Progenitor cell of endocrine pancreas (in vitro differentiated cells): Measurements from ENCODE around the gene NCS1. TPM values are rescaled to one million over a fixed set of nuclear protein-coding genes. Genes with fewer than 3 reads are reported as not detected.

Source experiments
- DNase-seq: peaks from one replicate; pipeline ENCODE4 v3.0.0; 2021; ENCODE audit warnings: low spot score; ENCODE audit not compliant: unreplicated experiment
- H3K27ac Mint-ChIP-seq: 2 replicates; pipeline ENCODE4 v1.8.0; 2021; ENCODE audit warnings: mild to moderate bottlenecking, moderate library complexity, mixed read lengths
- H3K27me3 Mint-ChIP-seq: 2 replicates; pipeline ENCODE4 v1.8.0; 2021; ENCODE audit warnings: mixed read lengths
- H3K36me3 Mint-ChIP-seq: 2 replicates; pipeline ENCODE4 v1.8.0; 2022; ENCODE audit warnings: mixed read lengths; ENCODE audit not compliant: insufficient read depth
- H3K4me1 Mint-ChIP-seq: 2 replicates; pipeline ENCODE4 v1.8.0; 2021; ENCODE audit warnings: low read depth, mixed read lengths
- H3K4me3 Mint-ChIP-seq: 2 replicates; pipeline ENCODE4 v1.8.0; 2021; ENCODE audit warnings: low read depth, mild to moderate bottlenecking, moderate library complexity, mixed read lengths
- H3K9me3 Mint-ChIP-seq: 2 replicates; pipeline ENCODE4 v1.8.0; 2021; ENCODE audit warnings: low read depth, mixed read lengths
- CTCF ChIP-seq: fragments of 200-600 bp; sonication (generic); IDR thresholded peaks from one replicate; pipeline ENCODE4 v1.5.0; 2021; ENCODE audit warnings: antibody characterized with exemption, mild to moderate bottlenecking; ENCODE audit not compliant: unreplicated experiment
- total RNA-seq: library from RNA; stranded (reverse); gene quantifications from 2 replicates; pipeline ENCODE4 v1.2.1, GENCODE V29; 2021

The NCS1 gene
- total RNA-seq, 1 donor from 2014 or later = 29.0 TPM

GRCh38 chr9:130201974-130202373 lies 29.8 kb downstream of the NCS1 start:
- peaks cover 8% of the 10 kb centered on the region for H3K4me1 Mint-ChIP-seq
- no peaks in the 10 kb centered on the region for H3K36me3 Mint-ChIP-seq
- no peaks in the 10 kb centered on the region for H3K9me3 Mint-ChIP-seq
- H3K27me3 Mint-ChIP-seq = no peaks in the 10 kb centered on the region
- H3K27ac Mint-ChIP-seq = no peak overlapping the region
- TF ChIP-seq CTCF = no peak
- DNase-seq = no peak
- H3K4me3 Mint-ChIP-seq = no peak overlapping the region

GRCh38 chr9:130204341-130204740 lies 32.1 kb downstream of the NCS1 start:
- no peak overlapping the region for H3K27ac Mint-ChIP-seq

GRCh38 chr9:130204959-130205358 lies 32.8 kb downstream of the NCS1 start:
- Mint-ChIP-seq H3K27me3 (no peaks in the 10 kb centered on the region), H3K4me1 (peaks cover 19% of the 10 kb centered on the region), H3K27ac (no peak overlapping the region), H3K9me3 (no peaks in the 10 kb centered on the region), H3K4me3 (no peak overlapping the region), H3K36me3 (no peaks in the 10 kb centered on the region)
- no peak for TF ChIP-seq CTCF
- no peak for DNase-seq

More at GRCh38 chr9:130204341-130204740, 32.1 kb downstream of the NCS1 start:
- no peak for DNase-seq
- Mint-ChIP-seq H3K4me1 (peaks cover 14% of the 10 kb centered on the region), H3K27me3 (no peaks in the 10 kb centered on the region), H3K9me3 (no peaks in the 10 kb centered on the region), H3K4me3 (no peak overlapping the region), H3K36me3 (no peaks in the 10 kb centered on the region)
- TF ChIP-seq CTCF = no peak

- Mint-ChIP-seq H3K36me3 (no peaks in the 10 kb centered on the region), H3K27me3 (no peaks in the 10 kb centered on the region), H3K9me3 (no peaks in the 10 kb centered on the region), H3K4me3 (no peak overlapping the region), H3K4me1 (peaks cover 20% of the 10 kb centered on the region), H3K27ac (no peak overlapping the region)
- TF ChIP-seq CTCF = no peak
- no peak for DNase-seq
Measured at GRCh38 chr9:130205912-130206311, 33.7 kb downstream of the NCS1 start.

GRCh38 chr9:130206579-130206978 lies 34.4 kb downstream of the NCS1 start:
- Mint-ChIP-seq H3K4me1 (peaks cover 18% of the 10 kb centered on the region), H3K4me3 (no peak overlapping the region), H3K27me3 (no peaks in the 10 kb centered on the region), H3K36me3 (no peaks in the 10 kb centered on the region), H3K27ac (no peak overlapping the region), H3K9me3 (no peaks in the 10 kb centered on the region)
- no peak for DNase-seq
- TF ChIP-seq CTCF = no peak
